Parathyroid adenoma (tissue), 2 donors: Measurements from ENCODE around the gene MAVS.

Experiments
- H2AFZ ChIP-seq: fragments of 300-600 bp; sonication (generic); one replicate; pipeline ENCODE4 v1.7.0; 2017; ENCODE audit warnings: antibody characterized with exemption, mild to moderate bottlenecking
- H3K27ac ChIP-seq: fragments of 300-600 bp; sonication (generic); one replicate; pipeline ENCODE4 v1.7.0; 2017
- H3K27me3 ChIP-seq: fragments of 300-600 bp; sonication (generic); one replicate; pipeline ENCODE4 v1.7.0; 2017; ENCODE audit warnings: low read length; ENCODE audit not compliant: control insufficient read depth, insufficient read depth
- H3K36me3 ChIP-seq: fragments of 300-600 bp; sonication (generic); one replicate; pipeline ENCODE4 v1.7.0; 2017; ENCODE audit warnings: low read length; ENCODE audit not compliant: control insufficient read depth, insufficient read depth
- H3K4me1 ChIP-seq: fragments of 300-600 bp; sonication (generic); one replicate; pipeline ENCODE4 v1.7.0; 2017; ENCODE audit warnings: control low read depth
- H3K4me2 ChIP-seq: fragments of 300-600 bp; sonication (generic); one replicate; pipeline ENCODE4 v1.7.0; 2017; ENCODE audit warnings: low read length
- H3K4me3 ChIP-seq: fragments of 300-600 bp; sonication (generic); one replicate; pipeline ENCODE4 v1.7.0; 2017; ENCODE audit warnings: low read depth, low read length
- H3K79me2 ChIP-seq: fragments of 300-600 bp; sonication (generic); one replicate; pipeline ENCODE4 v1.7.0; 2017; ENCODE audit warnings: control low read depth
- H3K9ac ChIP-seq: fragments of 300-600 bp; sonication (generic); one replicate; pipeline ENCODE4 v1.7.0; 2017; ENCODE audit warnings: mild to moderate bottlenecking
- H3K9me3 ChIP-seq: fragments of 300-600 bp; sonication (generic); one replicate; pipeline ENCODE4 v1.7.0; 2017; ENCODE audit warnings: low read length; ENCODE audit not compliant: control insufficient read depth
- CTCF ChIP-seq: fragments of 300-600 bp; sonication (generic); IDR thresholded peaks from one replicate; pipeline ENCODE4 v1.7.0; 2017; ENCODE audit warnings: antibody characterized with exemption, mild to moderate bottlenecking
- donor health status: primary hyperparathyroidism.

MAVS gene

GRCh38 chr20:3802524-3803239, 44.0 kb upstream of the MAVS start:
- Histone ChIP-seq H3K4me1 (peaks cover 30% of the 10 kb centered on the region), H3K36me3 (no peaks in the 10 kb centered on the region), H2AFZ (no peak overlapping the region), H3K9ac (no peak overlapping the region), H3K27me3 (no peaks in the 10 kb centered on the region), H3K4me3 (no peak overlapping the region), H3K27ac (no peak overlapping the region), H3K79me2 (peaks cover 3% of the 10 kb centered on the region), H3K4me2 (no peak overlapping the region), H3K9me3 (no peaks in the 10 kb centered on the region)
- no peak for TF ChIP-seq CTCF

- Histone ChIP-seq H3K27me3 (no peaks in the 10 kb centered on the region), H3K27ac (no peak overlapping the region), H3K4me1 (peaks cover 36% of the 10 kb centered on the region), H3K4me2 (no peak overlapping the region), H3K79me2 (peaks cover 3% of the 10 kb centered on the region), H3K36me3 (no peaks in the 10 kb centered on the region), H3K4me3 (no peak overlapping the region), H2AFZ (no peak overlapping the region), H3K9ac (no peak overlapping the region), H3K9me3 (no peaks in the 10 kb centered on the region)
- no peak for TF ChIP-seq CTCF
Measured at GRCh38 chr20:3803289-3803688, 43.3 kb upstream of the MAVS start.

GRCh38 chr20:3803854-3804253, 42.8 kb upstream of the MAVS start:
- H3K4me1 ChIP-seq, result peaks cover 37% of the 10 kb centered on the region
- TF ChIP-seq CTCF, result no peak
- H3K27me3 ChIP-seq, result no peaks in the 10 kb centered on the region
- H3K4me2 ChIP-seq, result no peak overlapping the region
- no peak overlapping the region for H3K9ac ChIP-seq
- peaks cover 3% of the 10 kb centered on the region for H3K79me2 ChIP-seq
- H2AFZ ChIP-seq, result no peak overlapping the region
- no peak overlapping the region for H3K4me3 ChIP-seq
- no peaks in the 10 kb centered on the region for H3K9me3 ChIP-seq
- H3K36me3 ChIP-seq, result no peaks in the 10 kb centered on the region
- no peak overlapping the region for H3K27ac ChIP-seq

GRCh38 chr20:3804254-3804751, 42.3 kb upstream of the MAVS start:
- H3K27me3 ChIP-seq, result no peaks in the 10 kb centered on the region
- peaks cover 37% of the 10 kb centered on the region for H3K4me1 ChIP-seq
- peaks cover 3% of the 10 kb centered on the region for H3K79me2 ChIP-seq
- no peak overlapping the region for H3K4me2 ChIP-seq
- no peak overlapping the region for H2AFZ ChIP-seq
- H3K4me3 ChIP-seq, result no peak overlapping the region
- H3K9ac ChIP-seq, result no peak overlapping the region
- no peak overlapping the region for H3K27ac ChIP-seq
- no peaks in the 10 kb centered on the region for H3K36me3 ChIP-seq
- H3K9me3 ChIP-seq, result no peaks in the 10 kb centered on the region
- TF ChIP-seq CTCF, result no peak

GRCh38 chr20:3804781-3805180, 41.9 kb upstream of the MAVS start:
- Histone ChIP-seq H3K27ac (no peak overlapping the region), H2AFZ (no peak overlapping the region), H3K4me3 (no peak overlapping the region), H3K27me3 (no peaks in the 10 kb centered on the region), H3K9ac (no peak overlapping the region), H3K4me1 (peaks cover 34% of the 10 kb centered on the region), H3K36me3 (no peaks in the 10 kb centered on the region), H3K79me2 (peaks cover 3% of the 10 kb centered on the region), H3K4me2 (no peak overlapping the region), H3K9me3 (no peaks in the 10 kb centered on the region)
- no peak for TF ChIP-seq CTCF
